Activated CD8-positive, alpha-beta memory T cell treated with anti-CD3 and anti-CD28 coated beads, Interleukin-2, amount 50 U/mL, for 4 hours (primary cell): ENCODE data around the gene BPIFB4.
"Not testable (repeated sequence)": the region's sequence is repeated elsewhere in the genome, so short reads cannot be mapped to it uniquely, and the experiment has no call there.

Source experiments
- DNase-seq: peaks from one replicate; pipeline ENCODE4 v3.0.0-alpha.2; 2020

The BPIFB4 gene

DNA sequence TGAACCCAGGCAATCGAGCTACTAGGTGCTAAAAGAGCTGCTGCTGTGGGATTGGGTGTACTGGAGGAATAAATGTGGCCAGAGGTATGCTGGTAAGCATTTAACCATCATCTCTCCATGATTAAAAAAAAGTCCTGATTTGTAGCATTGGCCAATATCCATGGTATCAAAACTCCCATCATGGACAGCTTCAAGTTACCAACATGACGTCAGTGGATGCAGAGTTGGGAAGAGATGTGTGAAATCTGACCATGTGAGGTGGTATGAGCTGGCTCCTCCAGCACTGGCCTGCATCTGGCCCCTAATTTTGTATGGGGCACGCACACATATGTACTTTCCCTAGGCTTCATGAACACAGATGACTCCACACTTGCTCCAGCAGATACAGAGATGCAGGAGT lies 11.7 kb downstream of the BPIFB4 start:
- no peak for DNase-seq

DNA sequence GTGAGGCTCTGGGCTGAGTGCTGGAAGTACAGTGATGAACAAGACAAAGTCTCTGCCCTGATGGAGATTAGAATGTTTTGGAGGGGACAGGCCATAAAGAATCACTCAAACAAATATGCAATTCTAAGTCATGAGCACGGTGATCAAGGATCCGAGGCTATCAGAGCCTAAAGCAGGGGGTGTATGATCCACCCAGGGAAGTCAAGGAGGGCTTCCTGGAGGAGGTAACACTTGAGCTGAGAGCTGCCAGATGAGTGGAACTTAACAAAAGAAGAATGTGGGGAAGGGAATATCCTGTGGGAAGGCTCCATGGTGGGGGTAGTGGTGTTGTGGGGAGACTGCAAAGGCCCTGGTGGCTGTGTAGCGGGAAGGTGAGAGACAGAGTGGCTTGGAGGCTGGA lies 12.2 kb downstream of the BPIFB4 start:
- no peak for DNase-seq

DNA sequence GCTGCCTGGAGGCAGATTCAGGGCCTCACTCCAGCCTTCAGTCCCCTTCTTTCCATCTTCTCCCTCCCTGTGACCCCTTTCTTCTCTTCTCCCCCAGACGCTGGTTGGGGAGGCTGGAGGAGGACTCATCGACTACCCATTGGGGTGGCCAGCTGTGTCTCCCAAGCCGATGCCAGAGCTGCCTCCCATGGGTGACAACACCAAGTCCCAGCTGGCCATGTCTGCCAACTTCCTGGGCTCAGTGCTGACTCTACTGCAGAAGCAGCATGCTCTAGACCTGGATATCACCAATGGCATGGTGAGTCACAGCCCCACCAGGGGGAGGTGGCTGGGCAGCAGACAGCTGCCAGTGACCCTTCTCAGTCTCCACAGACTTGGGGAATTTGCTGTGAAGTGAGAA lies 12.9 kb downstream of the BPIFB4 start:
- no peak for DNase-seq

DNA sequence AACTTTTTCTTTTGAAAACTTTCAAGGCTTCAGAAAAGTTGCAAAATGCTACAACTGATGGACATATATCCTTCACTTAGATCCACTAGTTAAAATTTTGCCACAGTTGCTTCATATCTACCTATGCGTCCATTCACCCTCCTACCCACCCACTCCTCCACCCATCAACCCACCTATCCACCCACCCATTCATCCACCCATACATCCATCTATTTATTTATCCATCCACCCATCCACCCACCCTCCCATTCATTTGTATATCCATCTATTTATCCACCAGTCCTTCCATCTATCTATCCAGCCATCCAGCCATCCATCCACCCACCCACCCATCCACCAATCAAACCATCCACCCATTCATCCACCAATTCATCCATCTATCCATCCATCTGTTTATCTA lies 13.6 kb downstream of the BPIFB4 start:
- no peak for DNase-seq

DNA sequence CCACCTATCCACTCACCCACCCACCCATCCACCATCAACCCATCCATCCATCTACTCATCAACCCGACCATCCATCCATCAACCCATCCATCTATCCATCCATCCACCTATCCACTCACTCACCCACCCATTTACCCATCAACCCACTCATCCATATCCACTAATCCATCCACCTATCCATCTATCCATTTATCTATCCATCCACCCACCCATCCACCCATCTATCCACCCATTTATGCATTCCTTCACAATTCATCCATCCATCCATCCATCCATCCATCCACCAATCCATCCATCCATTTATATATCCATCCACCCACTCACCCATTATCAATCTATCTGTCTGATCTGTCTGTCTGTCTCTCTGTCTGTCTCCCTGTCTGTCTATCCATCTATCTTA lies 14.1 kb downstream of the BPIFB4 start:
- DNase-seq, result no peak

DNA sequence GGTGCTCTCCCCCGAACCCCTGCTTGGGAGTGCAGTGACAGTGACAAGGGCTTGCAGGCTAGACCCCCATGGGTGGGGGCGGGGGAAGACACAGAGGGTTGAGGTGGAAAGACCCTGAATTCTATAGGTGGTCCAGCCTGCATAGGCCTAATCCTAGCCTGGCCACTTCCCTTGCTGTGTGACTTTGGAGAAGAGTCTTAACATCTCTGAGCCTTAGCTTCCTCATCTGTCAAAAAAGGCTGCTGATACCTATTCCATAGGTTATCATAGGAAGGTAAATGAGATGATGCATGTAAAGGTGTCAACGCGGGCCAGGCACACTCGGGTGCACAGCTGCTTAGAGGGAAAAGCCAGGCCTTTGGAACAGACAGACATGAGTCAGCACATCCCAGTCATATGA lies 15.8 kb downstream of the BPIFB4 start:
- DNase-seq, result no peak

DNA sequence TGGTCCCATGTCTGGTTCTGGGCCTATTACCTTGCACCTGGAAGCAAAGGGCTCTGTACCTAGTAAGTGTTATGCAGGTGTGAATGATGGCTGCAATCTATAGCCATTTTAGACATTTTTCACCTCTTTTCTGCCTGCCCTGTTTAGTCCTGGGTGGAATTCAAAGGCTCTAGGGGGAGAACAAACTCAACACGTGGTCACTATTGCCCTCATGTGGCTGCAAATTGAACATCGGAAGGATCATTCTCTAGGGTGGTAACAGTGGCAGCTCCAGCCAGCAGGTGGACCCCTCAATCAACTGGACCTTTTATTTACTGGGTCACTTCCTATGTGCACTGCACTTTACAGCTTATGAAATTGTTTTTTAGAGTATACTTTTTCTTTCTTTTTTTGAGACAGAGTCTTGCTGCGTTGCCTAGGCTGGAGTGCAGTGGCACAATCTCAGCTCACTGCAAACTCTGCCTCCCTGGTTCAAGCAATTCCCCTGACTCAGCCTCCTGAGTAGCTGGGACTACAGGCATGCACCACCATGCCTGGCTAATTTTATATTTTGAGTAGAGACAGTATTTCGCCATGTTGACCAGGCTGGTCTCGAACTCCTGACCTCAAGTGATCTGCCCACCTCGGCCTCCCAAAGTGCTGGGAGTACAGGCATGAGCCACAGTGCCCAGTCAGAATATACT lies 16.6 kb downstream of the BPIFB4 start:
- peak; percentile 30 for DNase-seq

DNA sequence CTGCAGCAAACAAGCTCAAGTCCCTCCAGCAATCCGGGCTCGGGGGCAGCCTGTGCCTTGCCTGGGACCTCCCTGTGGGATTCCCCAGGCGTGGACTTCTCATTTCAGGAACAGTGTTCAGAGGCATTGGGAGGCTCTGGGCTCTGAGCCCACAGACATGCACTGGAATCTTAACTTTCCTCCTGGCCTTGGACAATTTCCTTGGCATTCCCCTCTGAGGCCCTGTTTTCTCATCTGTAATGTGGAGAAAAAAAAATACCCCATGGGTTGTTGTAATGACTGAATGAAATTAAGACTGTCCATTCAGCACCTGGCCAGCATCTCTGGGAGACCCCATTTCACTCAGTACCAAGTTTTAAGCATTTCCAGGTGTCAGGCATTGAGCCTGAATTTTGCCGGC lies 17.6 kb downstream of the BPIFB4 start:
- DNase-seq, result no peak

DNA sequence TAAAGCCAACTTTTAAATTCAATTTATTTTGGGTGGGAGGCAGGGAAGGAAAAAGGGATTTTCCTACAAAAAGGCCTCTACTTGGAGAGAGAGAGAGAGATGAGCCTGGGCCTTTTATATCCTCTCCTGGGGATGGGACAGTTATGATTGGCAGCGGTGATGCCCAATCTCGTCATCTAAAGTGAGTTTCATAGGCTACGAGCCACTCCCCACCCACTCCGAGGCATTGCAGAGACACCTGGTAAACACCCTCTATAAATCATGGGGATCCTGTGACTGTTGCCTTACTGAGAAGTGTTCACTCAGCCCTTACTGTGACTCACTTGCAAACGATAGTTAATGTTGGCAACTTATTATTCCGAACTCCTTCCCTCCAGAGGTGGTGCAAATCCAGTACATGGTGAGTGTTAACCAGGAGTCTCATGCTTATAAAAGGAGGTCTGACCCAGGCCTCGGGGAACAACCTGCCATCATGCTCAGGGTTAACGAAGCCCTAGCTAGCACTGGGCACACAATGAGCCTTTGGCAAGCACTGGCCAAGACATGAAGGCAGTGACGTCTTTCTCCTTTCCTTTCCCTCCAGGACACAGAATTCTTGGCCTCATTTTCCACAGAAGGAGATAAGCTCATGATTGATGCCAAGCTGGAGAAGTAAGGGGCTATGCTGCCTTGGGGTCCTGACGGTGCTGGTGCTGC lies 20.5 kb downstream of the BPIFB4 start:
- no peak for DNase-seq

DNA sequence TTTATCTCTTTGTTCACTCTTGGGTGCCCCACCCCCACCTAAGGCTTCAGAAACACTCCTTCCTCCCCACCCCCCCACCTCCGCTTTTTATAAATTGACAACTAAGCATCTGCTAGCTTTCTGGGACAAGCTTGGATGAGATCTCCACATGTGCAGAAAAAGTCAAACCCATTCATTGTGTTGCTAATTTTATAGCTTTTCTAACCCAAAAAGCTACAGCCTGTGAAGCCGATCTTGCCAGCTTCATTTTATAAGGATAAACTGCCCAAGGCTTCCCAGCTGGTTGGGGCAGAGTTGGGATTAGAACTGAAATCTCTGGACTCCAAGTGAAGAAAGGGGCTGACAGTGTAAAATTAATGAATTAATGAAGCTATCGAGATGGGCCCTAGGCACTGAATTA lies 24.1 kb downstream of the BPIFB4 start:
- no peak for DNase-seq

DNA sequence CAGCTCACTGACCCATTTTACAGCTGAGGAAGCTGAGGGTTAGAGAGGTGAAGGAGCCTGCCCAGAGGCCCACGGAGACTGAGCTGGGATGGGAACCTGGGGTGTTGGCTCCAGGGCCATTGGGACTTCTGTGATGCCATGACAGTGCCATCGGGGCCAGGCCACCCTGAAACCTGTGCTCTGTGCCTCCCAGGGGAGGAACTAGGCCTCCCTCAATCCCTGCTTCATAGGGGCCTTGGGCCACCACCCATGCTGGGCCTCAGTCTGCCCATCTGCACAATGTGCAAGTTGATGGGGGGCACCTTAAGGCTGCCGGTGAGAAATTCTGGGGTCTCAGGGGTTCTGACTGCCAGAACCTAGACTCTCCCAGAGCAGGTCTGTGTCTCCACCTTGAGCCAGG lies 24.9 kb downstream of the BPIFB4 start:
- no peak for DNase-seq

DNA sequence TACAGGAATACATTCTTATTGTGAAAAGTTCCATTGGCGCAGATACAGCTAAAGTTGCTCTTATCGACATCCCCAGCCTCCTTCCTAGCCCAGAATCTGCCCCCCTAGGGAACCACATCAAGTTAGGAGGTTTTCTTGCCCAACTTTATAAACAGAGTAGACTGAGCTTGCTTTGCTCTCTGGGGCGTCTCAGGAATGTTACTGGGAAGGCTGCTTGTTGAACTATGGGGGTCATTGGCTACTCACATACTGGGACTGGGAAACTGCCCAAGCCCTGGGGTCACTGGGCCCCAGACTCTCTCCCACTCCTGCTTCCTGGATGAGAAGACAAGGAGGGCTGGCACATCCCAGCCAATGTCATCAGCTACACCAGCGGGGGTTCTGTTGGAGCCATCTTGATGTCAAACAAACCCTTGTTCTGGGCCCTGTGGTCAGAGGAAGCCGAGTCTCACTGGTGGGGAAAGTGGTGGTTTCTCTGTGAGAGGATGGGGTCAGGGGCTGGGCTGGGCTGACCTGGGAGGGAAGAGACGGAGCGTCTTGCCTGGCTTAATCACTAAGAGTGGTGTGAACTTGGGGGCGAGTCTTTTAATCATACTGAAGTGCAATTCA lies 26.0 kb downstream of the BPIFB4 start:
- no peak for DNase-seq

DNA sequence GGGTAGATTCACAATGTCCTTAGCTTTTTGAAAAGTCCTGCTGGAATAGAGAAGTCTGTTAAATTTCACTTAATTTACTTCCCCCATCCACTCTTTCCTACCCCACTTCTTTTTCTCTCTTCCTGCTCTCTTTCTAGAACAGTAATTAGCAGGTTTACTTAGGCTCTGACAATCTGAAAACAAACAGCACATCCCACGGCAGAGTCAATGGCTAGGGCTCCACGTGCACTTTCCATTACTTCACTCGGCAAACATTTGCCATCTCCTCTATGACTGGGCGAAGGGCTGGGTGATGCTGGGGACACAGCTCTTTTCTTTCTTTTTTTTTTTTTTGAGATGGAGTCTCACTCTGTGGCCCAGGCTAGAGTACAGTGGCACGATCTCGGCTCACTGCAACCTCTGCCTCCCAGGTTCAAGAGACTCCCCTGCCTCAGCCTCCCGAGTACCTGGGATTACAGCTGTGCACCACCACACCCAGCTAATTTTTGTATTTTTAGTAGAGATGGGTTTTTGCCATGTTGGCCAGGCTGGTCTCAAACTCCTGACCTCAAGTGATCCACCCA lies 26.7 kb downstream of the BPIFB4 start:
- DNase-seq, result not testable (repeated sequence)

DNA sequence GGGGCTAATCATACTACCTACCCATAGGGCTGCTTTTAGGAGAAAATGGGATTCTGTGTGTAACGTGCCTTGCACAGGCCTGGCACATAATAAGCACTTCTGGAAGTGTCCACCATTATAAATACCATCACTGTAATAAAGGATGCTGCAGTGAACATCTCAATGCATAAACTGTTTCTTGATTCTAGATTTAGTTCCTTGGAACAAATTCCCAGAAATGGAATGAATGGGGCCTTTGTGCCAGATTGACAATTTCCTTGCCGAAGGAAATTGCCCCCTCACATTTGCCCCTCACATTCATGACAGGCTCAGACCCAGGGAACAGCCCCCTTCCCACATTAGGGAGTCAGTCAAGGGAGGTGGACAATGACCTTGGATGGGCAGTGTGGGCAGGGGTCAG lies 29.2 kb downstream of the BPIFB4 start:
- DNase-seq, result no peak

DNA sequence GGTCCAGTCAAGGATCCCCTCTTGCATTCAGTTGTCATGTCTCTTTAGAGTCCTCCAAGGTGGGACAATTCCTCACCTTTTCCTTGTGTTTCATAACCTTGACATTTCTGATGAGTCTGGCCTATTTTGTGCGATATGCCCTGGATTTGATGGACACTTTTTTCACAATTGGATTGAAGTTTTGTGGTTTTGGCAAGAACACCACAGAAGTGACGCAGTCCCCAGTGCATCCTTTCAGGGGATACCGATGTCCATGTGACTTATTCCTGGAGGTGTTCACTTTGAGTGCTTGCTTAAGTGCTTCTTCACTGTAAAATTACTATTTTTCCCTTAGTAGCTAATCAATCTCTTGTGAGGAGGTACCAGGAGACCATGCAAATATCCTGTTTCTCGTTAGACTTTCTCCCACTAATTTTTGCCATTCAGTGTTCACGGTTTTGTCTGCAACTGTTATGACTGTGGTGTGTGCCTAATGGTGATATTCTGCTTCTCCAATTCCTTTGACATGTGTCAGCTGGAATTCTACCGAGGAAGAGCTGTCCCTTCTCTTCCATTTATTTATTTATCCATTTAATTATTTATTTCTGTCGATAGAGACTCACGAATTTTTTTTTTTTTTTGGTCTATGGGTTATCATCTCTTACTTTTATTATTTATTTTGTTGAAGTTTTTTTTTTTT lies 30.8 kb downstream of the BPIFB4 start:
- DNase-seq, result no peak

DNA sequence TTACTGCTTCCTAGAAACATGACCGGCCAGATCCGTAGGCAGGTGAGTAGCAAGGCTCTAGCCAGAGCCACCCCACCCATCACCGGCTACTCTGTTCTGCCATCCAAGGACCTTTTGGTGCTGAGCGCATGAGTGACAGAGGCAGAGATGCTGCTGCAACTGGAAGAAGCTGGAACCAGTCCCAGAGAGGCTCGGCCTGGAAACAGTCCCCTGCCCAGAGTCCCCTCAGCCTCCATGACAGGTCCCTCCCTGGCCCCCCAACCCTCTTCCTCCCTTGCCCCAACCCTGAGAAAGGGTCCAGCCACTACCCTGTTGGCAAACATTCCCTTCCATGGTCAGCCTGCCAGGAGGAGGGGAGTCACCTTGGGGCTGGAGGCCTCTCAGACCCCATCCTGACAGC lies 31.9 kb downstream of the BPIFB4 start:
- DNase-seq, result no peak

DNA sequence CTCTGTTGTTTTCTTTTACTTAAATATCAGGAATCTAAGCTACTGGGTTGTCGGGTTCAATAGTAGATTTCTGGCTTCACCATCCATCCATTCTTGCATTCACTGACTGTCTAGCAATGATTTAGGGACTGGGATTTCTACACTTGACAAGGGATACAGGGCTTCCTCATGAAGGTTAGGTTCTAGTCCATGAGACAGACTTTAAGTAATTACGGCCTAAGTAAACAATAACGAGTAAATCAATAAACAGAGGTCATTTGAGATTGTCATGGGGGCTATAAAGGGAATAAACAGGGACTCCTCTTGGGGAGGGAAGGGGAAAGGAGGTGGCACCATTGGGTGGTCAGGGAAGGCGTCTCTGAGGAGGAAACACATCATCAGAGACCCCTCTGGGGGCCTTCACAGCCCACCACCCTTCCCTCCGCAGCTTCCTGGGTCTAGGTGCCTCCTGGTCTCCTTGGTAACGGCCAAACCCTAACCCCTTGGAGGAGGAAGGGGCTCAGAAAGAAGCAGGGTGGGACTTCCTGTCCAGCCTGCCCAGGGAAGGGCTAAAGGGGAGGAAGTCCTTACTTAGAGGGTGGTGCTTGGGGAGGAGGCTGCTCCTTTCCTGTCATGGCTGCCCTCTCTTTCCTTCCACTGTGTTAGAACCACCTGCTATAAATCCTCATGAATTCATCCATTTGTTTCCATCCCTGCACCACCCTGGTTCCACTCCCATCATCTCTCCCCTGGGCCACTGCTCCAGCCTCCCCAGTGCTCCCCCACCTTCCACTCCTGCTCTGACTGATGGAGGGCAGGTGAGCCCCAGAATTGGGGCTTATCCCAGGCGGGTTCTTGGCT lies 33.3 kb downstream of the BPIFB4 start:
- no peak for DNase-seq

DNA sequence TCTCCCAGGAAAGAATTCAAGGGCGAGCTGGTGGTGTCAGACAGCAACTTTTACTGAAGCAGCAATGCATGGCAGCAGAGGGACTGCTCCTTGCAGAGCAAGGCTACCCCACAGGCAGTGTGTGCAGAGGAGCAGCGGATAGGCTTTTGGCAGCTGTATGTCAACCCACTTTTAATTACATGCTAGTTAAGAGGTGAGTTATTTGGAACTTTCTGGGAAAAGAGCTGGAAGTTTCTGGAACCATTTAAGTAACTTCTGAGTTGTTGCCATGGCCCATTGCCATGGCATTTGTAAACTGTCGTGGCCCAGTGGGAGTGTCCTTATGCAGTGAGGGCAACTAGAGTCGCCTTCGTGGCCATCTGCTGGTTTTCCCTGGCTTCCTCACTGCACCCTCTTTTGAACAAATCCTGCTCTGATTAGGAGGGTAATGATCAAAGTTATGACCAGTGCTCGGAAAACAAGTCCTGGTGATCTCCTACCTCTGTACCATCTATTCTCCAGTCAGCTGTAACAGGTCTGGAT lies 34.0 kb downstream of the BPIFB4 start:
- DNase-seq, result no peak

DNA sequence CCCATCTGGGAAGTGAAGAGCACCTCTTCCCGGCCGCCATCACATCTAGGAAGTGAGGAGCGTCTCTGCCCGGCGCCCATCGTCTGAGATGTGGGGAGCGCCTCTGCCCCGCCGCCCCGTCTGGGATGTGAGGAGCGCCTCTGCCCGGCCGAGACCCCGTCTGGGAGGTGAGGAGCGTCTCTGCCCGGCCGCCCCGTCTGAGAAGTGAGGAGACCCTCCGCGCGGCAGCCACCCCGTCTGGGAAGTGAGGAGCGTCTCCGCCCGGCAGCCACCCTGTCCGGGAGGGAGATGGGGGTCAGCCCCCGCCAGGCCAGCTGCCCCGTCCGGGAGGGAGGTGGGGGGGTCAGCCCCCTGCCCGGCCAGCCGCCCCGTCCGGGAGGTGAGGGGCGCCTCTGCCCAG lies 36.1 kb downstream of the BPIFB4 start:
- not testable (repeated sequence) for DNase-seq

DNA sequence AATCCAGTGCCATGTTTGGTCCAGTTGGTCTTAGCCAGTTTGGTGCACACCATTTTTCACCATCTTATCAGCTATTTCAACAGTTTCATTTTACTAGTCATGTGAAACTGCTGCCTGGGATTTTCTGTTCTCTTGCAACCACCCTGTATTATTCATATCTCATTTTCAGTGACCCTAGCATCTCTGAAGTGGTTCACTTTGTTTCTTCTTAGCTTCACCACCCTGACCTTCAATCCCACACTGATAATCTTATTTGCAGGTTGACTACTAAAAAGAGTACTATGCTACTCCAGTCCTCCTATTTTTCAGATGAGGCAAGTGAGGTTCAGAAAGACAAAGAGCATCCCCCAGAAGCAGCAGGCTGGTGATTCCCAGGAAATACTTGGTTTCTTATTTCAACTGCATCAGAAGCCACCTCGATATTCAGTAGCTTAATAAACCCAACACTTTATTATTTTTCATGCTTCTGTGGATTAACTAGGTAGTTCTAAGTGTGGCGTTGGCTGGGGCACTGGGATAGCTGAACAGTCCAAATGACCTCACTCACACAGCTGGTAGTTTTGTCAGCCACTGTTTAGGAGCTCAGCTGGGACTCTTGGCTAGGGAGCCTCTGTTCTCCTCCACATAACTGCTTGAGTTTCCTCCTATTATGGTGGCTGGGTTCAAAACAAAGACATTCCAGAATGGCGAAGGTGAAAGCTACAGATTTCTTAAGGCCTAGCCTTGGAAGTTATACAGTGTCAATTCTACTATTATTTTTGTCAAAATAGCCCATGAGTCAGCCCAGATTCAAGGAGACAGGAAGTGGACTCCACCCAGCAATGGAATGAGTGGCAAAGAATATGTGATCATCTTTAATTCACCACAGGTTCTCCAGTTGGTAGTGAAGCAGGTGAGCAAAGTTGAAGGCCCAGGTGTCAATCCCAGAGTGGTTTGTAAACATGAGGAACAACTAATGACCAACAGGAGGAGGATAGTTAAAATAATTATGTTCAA lies 40.6 kb downstream of the BPIFB4 start:
- DNase-seq, result no peak

DNA sequence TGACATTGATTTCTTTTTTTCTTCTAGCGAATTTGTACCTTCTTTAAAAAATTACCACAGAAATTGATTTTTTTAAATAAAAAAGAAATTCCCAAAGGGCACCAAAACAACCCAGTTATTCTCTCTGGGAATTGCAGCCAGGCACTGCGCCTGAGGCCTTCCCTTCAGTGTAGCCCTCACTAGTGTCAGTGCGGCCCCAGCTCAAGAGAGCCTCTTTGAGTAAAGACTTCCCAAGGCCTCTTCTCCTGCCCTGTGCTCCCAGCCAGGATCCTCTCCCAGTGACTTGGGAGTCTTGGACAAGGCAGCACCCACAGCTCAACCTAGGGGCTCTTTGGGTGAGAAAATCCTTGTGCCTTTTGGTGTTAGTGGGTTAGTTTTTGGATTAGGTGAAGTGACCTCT lies 41.5 kb downstream of the BPIFB4 start:
- no peak for DNase-seq
